Spleen (tissue), 7 donors: ENCODE results near the gene UGT1A7.

Experiments used
- CTCF ChIP-seq, 11 experiments: fragments of 200-600 bp in 7 of 11; fragments of 450-650 bp in 4 of 11; sonication (generic) in 4 of 11; IDR thresholded peaks in 8 of 11; conservative IDR thresholded peaks in 3 of 11; 1 replicate in 7 of 11; 2 replicates in 4 of 11; pipeline versions ENCODE4 v1.4.0 to v1.8.0; 2016 to 2021; ENCODE audit warnings: antibody characterized with exemption in 11 of 11, inconsistent platforms in 4 of 11, mild to moderate bottlenecking in 1 of 11
- POLR2AphosphoS5 ChIP-seq, 3 donors: sonication (generic); formaldehyde crosslinking; IDR thresholded peaks; one replicate each; pipeline ENCODE4 v1.5.1; 2017; ENCODE audit warnings: antibody characterized with exemption in 3 of 3
- donor health status: DM: no; HTN: no; CAD: no; lungs with moderate emphysema.
- donor health status: DM: no; HTN: no; CAD: no.
- donor health status: DM: no; HTN: no; CAD: no.

- TF ChIP-seq CTCF (IDR thresholded peaks at IDR 0.05 in 8 of 11, conservative IDR thresholded peaks at IDR 0.05 in 3 of 11): no peak
- no peak for TF ChIP-seq POLR2AphosphoS5 (IDR thresholded peaks at IDR 0.05)
These were observed 30.3 kb upstream of the UGT1A7 start for GRCh38 chr2:233651430-233651829.
